Caco-2 (cell line): ENCODE measurements around the gene ZNF75A. TPM values are rescaled to one million over a fixed set of nuclear protein-coding genes. Genes with fewer than 3 reads are reported as not detected.

Experiments
- BruUV-seq: library from RNA; stranded (reverse); fragments of 400-500 nt; replicated peaks from 2 replicates; lab custom pipeline; 2021; lab: Mats Ljungman, UMichigan
- CTCF ChIA-PET: fragments of 300-600 bp; sonication (Branson Sonifier 250); formaldehyde crosslinking; loops from one replicate; lab custom pipeline; 2022; ENCODE audit warnings: antibody characterized with exemption; lab: Charles Lee
- POLR2A ChIA-PET: fragments of 300-600 bp; sonication (Branson Sonifier 250); formaldehyde crosslinking; loops from one replicate; lab custom pipeline; 2022; ENCODE audit warnings: antibody characterized with exemption; lab: Charles Lee
- DNase-seq, 2 experiments: peaks; one replicate each; pipeline versions ENCODE4 v3.0.0 to v3.0.0-alpha.2; 2020 to 2022
- H3K27me3 ChIP-seq: replicated peaks from 2 replicates; pipeline ENCODE4 v1.6.0; 2011; ENCODE audit warnings: low read length; ENCODE audit not compliant: control insufficient read depth, insufficient read depth
- H3K36me3 ChIP-seq: 2 replicates; pipeline ENCODE4 v1.5.1; 2011; ENCODE audit warnings: low read length; ENCODE audit not compliant: control insufficient read depth, insufficient read depth
- H3K4me1 ChIP-seq: fragments of 250-450 bp; sonication (Bioruptor Pico); 2 replicates; pipeline ENCODE4 v1.5.1; 2020; ENCODE audit warnings: mild to moderate bottlenecking
- H3K4me3 ChIP-seq: 2 replicates; pipeline ENCODE4 v1.5.1; 2011; ENCODE audit warnings: low read depth, mild to moderate bottlenecking, control low read depth, low read length
- H3K9me3 ChIP-seq: fragments of 250-450 bp; sonication (Bioruptor Pico); 2 replicates; pipeline ENCODE4 v1.5.1; 2020; ENCODE audit warnings: mild to moderate bottlenecking, moderate library complexity
- H3K27ac Mint-ChIP-seq: one replicate; pipeline ENCODE4 v1.8.0; 2022; ENCODE audit warnings: mixed read lengths; ENCODE audit not compliant: unreplicated experiment
- H3K27me3 Mint-ChIP-seq: one replicate; pipeline ENCODE4 v1.8.0; 2022; ENCODE audit warnings: mixed read lengths; ENCODE audit not compliant: insufficient read depth, unreplicated experiment
- H3K36me3 Mint-ChIP-seq: one replicate; pipeline ENCODE4 v1.8.0; 2022; ENCODE audit warnings: mild to moderate bottlenecking, mixed read lengths; ENCODE audit not compliant: insufficient read depth, unreplicated experiment
- H3K4me1 Mint-ChIP-seq: one replicate; pipeline ENCODE4 v1.8.0; 2022; ENCODE audit warnings: low read depth, mixed read lengths; ENCODE audit not compliant: unreplicated experiment
- H3K4me3 Mint-ChIP-seq: one replicate; pipeline ENCODE4 v1.8.0; 2022; ENCODE audit warnings: mild to moderate bottlenecking, moderate library complexity, mixed read lengths; ENCODE audit not compliant: unreplicated experiment
- H3K9me3 Mint-ChIP-seq: one replicate; pipeline ENCODE4 v1.8.0; 2022; ENCODE audit warnings: mixed read lengths; ENCODE audit not compliant: unreplicated experiment
- CTCF ChIP-seq, 2 experiments: fragments of 200-600 bp in 1 of 2; IDR thresholded peaks; 1 replicate in 1 of 2; 2 replicates in 1 of 2; pipeline versions ENCODE4 v1.5.1 to v1.8.0; 2011 to 2022; ENCODE audit warnings: antibody characterized with exemption in 1 of 2, control low read depth in 1 of 2, inconsistent platforms in 1 of 2, low read depth in 1 of 2, low read length in 1 of 2, mild to moderate bottlenecking in 1 of 2, moderate library complexity in 1 of 2; ENCODE audit not compliant: insufficient read depth in 1 of 2, severe bottlenecking in 1 of 2, unreplicated experiment in 1 of 2
- intact Hi-C: fragments of 100-400 bp; cut with micrococcal nuclease; formaldehyde crosslinking; loops from one replicate; pipeline ENCODE4 v1.10.0; 2022; ENCODE audit not compliant: unreplicated experiment
- total RNA-seq: library from RNA; stranded (reverse); gene quantifications from 2 replicates; pipeline ENCODE4 v1.2.3, GENCODE V29; 2022

Gene ZNF75A
- total RNA-seq, 1 experiment from 2014 or later, result 29.1 TPM

- H3K27ac Mint-ChIP-seq, result no peak overlapping the region
- DNase-seq, result no peak
- ChIA-PET POLR2A (no interaction called here), CTCF (no interaction called here)
- no TSS peak for BruUV-seq
- peaks cover 4% of the 10 kb centered on the region for H3K27me3 Mint-ChIP-seq
- no peak overlapping the region for H3K4me3 ChIP-seq
- H3K4me3 Mint-ChIP-seq, result no peak overlapping the region
- H3K9me3 ChIP-seq, result no peaks in the 10 kb centered on the region
- intact Hi-C loops, result no loop called here
- H3K9me3 Mint-ChIP-seq, result peaks cover 11% of the 10 kb centered on the region
- H3K27me3 ChIP-seq, result no peaks in the 10 kb centered on the region
- no peaks in the 10 kb centered on the region for H3K36me3 ChIP-seq
- peaks cover 5% of the 10 kb centered on the region for H3K36me3 Mint-ChIP-seq
- no peak for TF ChIP-seq CTCF (IDR thresholded peaks at IDR 0.05; ENCODE audit: insufficient read depth in 1 of 2, low read depth in 1 of 2, low read length in 1 of 2, severe bottlenecking in 1 of 2, unreplicated experiment in 1 of 2)
- H3K4me1 ChIP-seq, result no peaks in the 10 kb centered on the region
- H3K4me1 Mint-ChIP-seq, result no peaks in the 10 kb centered on the region
Measured at GRCh38 chr16:3348547-3349167, 43.4 kb downstream of the ZNF75A start.

DNA sequence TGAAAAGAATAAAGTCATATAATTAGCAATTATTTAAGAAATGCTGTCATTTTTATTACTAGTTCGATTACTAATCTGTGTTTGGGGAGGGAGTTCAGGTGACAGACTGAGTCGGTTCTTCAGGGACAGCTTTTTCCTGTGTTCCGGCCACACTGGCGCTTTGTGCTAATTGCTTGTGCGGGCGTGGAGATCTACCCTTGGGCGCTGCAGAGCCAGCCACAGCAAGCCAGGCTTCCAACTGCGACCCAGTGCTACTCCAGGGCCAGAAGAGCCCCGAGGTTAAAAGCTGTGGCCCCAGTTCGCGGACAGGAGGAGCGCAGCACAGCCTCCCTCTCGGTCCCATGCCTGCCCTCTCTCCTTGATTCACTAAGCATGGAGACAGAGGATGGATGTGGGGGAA, 43.9 kb downstream of the ZNF75A start:
- intact Hi-C loops, result no loop called here
- no peak overlapping the region for H3K4me3 ChIP-seq
- ChIA-PET CTCF (no interaction called here), POLR2A (no interaction called here)
- Mint-ChIP-seq H3K27me3 (peaks cover 4% of the 10 kb centered on the region), H3K27ac (no peak overlapping the region), H3K36me3 (peaks cover 5% of the 10 kb centered on the region), H3K9me3 (peaks cover 11% of the 10 kb centered on the region), H3K4me3 (no peak overlapping the region), H3K4me1 (no peaks in the 10 kb centered on the region)
- TF ChIP-seq CTCF (IDR thresholded peaks at IDR 0.05; ENCODE audit: insufficient read depth in 1 of 2, low read depth in 1 of 2, low read length in 1 of 2, severe bottlenecking in 1 of 2, unreplicated experiment in 1 of 2), result no peak
- no peaks in the 10 kb centered on the region for H3K9me3 ChIP-seq
- no peak for DNase-seq
- BruUV-seq, result no TSS peak
- no peaks in the 10 kb centered on the region for H3K4me1 ChIP-seq
- H3K36me3 ChIP-seq, result no peaks in the 10 kb centered on the region
- H3K27me3 ChIP-seq, result no peaks in the 10 kb centered on the region

DNA sequence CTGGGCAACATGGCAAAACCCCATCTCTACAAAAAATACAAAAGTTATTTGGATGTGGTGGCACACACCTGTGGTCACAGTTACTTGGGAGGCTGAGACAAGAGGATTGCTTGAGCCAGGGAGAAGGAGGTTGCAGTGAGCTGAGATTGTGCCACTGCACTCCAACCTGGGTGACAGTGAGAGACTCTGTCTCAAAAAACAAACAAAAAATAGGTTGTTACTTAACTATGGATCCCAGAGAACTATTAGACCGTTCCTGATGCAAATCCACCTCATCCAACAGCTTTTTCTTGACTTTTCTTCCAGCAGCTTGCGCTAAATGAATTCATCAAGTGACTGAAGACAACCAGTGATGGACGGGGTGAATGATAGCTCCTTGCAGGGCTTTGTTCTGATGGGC, 50.3 kb downstream of the ZNF75A start, which contains the start of gene OR2C1:
OR2C1 (plus strand) TSS at position 301 of the 400 bp plus-strand sequence; CDS start at position 353, 52 bp downstream.
- no peaks in the 10 kb centered on the region for H3K27me3 ChIP-seq
- Mint-ChIP-seq H3K4me3 (no peak within 1 kb of the TSS), H3K4me1 (no peaks in the 10 kb centered on the region), H3K9me3 (no peaks in the 10 kb centered on the region), H3K27me3 (peaks cover 5% of the 10 kb centered on the region), H3K27ac (no peak within 1 kb of the TSS), H3K36me3 (no peaks in the 10 kb centered on the region)
- H3K4me3 ChIP-seq, result no peak within 1 kb of the TSS
- intact Hi-C loops, result no loop called here
- no peak for DNase-seq
- H3K36me3 ChIP-seq, result no peaks in the 10 kb centered on the region
- no peaks in the 10 kb centered on the region for H3K4me1 ChIP-seq
- H3K9me3 ChIP-seq, result no peaks in the 10 kb centered on the region
- ChIA-PET POLR2A (no interaction called here), CTCF (no interaction called here)
- no peak for TF ChIP-seq CTCF (IDR thresholded peaks at IDR 0.05; ENCODE audit: insufficient read depth in 1 of 2, low read depth in 1 of 2, low read length in 1 of 2, severe bottlenecking in 1 of 2, unreplicated experiment in 1 of 2)
- no TSS peak for BruUV-seq
